HK-2 (cell line): Measurements from ENCODE around the gene TADA3.
"Not testable (repeated sequence)": the region's sequence is repeated elsewhere in the genome, so short reads cannot be mapped to it uniquely, and the experiment has no call there.

Experiments used
- DNase-seq: peaks from one replicate; pipeline ENCODE4 v3.0.0-alpha.2; 2018; ENCODE audit not compliant: unreplicated experiment

The TADA3 gene

GRCh38 chr3:9784965-9785364 is 7.3 kb downstream of the TADA3 start:
- DNase-seq, result no peak

- no peak for DNase-seq
These were observed 8.3 kb downstream of the TADA3 start for GRCh38 chr3:9783954-9784353.

GRCh38 chr3:9782770-9783169 is 9.5 kb downstream of the TADA3 start:
- no peak for DNase-seq

- DNase-seq, result no peak
These were observed 10.2 kb downstream of the TADA3 start for GRCh38 chr3:9781978-9782603.

GRCh38 chr3:9781551-9781950 is 10.7 kb downstream of the TADA3 start:
- no peak for DNase-seq

GRCh38 chr3:9780910-9781309 is 11.4 kb downstream of the TADA3 start:
- no peak for DNase-seq

- no peak for DNase-seq
These were observed 11.8 kb downstream of the TADA3 start for GRCh38 chr3:9780458-9780812.

- DNase-seq, result peak; percentile 78
These were observed 12.4 kb downstream of the TADA3 start for GRCh38 chr3:9779721-9780457.

GRCh38 chr3:9779075-9779593 is 13.1 kb downstream of the TADA3 start:
- no peak for DNase-seq

- DNase-seq, result no peak
These were observed 13.9 kb downstream of the TADA3 start for GRCh38 chr3:9778143-9779074.

- DNase-seq, result no peak
These were observed 14.6 kb downstream of the TADA3 start for GRCh38 chr3:9777694-9778021.

- DNase-seq, result no peak
These were observed 15.2 kb downstream of the TADA3 start for GRCh38 chr3:9776896-9777693.

- DNase-seq, result not testable (repeated sequence)
These were observed 21.3 kb downstream of the TADA3 start for GRCh38 chr3:9771007-9771406.

GRCh38 chr3:9770276-9770812 is 21.9 kb downstream of the TADA3 start:
- DNase-seq, result no peak

- DNase-seq, result peak; percentile 71
These were observed 22.6 kb downstream of the TADA3 start, which contains the start of gene CAMK1 for GRCh38 chr3:9769426-9770275. TSS of gene CAMK1 (minus strand) at chr3:9769947. CDS start at chr3:9767749, 2,198 bp downstream.

- no peak for DNase-seq
These were observed 23.3 kb downstream of the TADA3 start for GRCh38 chr3:9769012-9769411.

- DNase-seq, result no peak
These were observed 24.0 kb downstream of the TADA3 start for GRCh38 chr3:9768141-9768775.

- DNase-seq, result no peak
These were observed 24.9 kb downstream of the TADA3 start for GRCh38 chr3:9767418-9767817.

- DNase-seq, result no peak
These were observed 26.4 kb downstream of the TADA3 start for GRCh38 chr3:9765865-9766264.

GRCh38 chr3:9762871-9763270 is 29.4 kb downstream of the TADA3 start:
- DNase-seq, result no peak
